Epidermal melanocyte (primary cell): ENCODE results near the gene DES.

Source experiments
- DNase-seq: peaks from one replicate; pipeline ENCODE4 v3.0.0; 2011; ENCODE audit warnings: low spot score; ENCODE audit not compliant: insufficient read length

The DES gene

DNA sequence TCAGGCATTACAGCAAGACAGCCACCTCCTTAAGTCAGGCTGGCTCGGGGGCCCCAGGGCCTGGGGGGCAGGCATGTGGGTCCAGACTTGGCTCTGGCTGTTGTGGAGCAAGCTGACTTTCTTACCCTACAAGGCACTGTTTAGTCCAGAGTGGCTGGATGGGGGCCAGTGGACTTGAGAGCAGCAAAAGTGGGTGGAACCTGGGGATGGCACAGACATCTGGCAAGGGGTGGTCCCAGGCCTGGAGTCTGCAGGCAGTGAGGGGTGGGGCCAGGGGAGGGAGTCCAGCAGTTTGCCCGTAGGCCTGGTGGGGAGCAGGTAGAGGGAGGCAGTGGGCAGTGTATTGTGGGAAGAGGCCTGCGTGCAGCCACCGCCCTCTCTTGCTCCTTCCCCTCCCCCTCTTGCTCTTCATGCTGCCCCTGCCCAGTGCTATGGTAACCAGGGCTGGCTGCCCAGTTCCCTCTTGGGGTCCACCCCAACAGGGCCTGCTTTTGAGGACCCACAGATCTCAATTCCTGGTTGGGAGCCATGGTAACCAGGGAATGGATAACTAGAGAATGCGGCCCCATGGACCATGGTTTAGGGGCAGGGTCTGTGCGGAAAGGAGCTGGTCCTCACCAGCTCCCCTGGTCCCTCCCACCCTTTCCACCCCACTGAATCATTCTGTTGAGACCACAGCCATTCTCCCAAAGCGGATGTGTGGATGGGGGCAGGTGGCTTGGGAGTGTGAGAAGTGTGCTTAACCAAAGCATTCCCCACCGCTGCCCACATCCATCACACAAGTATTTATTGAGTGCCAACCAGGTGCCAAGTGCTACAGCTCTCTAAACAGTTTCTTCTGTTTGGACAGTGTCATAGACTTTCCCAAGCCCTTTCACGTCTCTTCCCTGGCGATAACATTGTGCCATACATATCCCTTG lies 35.8 kb downstream of the DES start:
- DNase-seq = peak; percentile 67

DNA sequence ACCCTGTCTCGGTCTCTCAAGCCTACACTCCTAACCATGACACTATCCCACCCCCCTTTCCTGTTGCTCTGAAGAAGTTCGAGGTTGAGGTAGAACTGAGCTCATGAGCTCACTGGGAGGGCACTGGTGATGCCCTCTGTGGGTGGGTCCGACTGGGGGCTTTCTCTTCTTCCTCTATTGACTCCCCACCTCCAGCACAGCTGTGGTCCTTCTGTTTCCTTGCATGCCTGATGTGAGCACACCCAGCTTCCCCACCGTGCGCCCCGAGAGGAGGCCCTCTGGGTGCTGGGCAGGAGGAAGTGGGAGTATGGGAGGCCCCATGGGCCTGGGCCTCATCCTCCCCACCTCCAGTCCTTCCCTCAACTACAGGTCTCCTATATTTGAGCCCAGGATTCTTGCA lies 37.4 kb downstream of the DES start:
- no peak for DNase-seq

DNA sequence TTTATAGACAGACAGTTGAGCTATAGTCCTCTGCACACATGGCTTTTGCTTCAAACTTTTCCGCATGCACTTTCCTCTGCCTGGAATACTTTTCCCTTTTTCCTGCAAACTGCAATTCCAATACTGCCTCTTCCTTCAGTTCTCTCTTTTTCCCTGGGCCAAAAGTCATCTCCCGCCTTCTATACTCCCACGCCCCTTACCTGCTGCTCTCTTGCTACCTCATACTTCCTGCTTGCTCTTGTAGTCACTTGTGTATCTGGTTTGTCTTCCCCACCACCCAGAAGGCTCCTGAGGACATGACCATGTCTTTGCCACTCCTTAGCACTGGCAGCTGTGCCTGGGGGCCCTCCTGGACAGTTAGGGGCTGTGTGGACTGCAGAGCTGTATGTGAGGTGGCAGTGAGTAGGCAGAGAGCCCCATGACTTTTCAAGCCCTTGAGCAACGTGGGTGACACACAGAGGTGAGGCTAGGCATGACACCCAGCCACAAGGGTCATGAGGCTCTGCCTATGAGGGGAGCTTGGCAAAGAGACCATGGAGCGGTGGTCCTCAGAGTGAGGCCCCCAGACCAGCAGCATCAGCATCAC lies 39.7 kb downstream of the DES start:
- DNase-seq = no peak

DNA sequence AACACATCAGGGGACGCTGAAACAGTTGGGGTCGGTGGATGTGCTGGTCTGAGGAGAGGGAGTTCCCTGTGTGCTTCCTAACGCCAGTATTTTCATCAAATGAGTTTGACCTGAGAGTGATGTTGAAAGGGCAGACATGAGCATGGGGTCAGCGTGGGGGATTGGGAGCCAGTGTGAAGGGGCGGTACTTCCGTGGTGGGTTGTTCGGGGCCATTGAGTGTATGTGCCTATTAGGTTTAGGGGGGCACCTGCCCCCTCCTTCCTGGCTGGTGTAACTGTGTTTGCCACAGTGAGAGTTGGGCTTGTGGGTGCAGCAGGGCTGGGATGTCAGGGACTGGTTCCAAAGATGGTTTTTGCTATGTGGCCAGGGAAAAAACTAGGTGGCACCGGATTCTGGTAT lies 40.8 kb downstream of the DES start:
- no peak for DNase-seq

DNA sequence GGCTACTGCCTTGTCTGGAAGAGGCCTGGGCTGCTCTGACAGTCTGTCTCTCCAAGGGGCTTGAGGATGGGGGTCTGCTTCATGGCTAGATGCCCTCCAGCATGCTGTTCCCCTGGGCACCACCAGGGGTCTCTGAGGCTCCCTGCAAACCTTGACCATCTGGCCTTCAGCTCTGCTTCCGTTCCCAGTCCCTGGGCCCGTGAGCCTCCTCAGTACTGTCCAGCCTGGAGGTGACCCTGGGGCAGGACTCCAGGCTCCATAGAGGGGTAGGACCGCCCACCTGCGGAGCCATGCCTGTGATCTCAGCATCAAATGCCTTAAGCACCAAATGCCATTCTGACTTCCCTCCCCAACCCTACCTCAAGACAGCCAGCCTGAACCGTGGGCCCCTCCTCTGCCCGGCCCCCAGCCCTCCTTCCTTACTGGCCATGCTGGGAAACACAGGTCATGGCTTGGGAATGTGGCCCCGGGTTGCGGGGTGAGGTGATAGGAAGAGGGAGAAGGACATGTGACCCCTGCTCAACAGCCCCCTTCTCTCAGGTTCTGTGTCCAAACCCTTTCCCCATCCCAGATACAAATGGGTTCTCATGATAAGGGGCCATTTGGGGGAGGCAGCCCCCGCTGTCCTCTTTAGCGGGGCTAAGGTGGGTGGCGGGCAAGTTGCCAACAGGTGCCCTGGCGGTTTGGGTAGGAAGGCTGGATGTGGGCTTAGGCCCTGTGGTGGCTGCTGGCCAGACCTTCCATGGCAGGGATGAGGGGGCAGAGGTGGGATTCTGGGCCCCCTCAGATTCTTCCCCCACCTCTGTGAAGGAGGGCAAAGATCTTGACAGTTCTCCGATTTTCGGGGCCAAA lies 41.5 kb downstream of the DES start:
- DNase-seq = peak; percentile 87

DNA sequence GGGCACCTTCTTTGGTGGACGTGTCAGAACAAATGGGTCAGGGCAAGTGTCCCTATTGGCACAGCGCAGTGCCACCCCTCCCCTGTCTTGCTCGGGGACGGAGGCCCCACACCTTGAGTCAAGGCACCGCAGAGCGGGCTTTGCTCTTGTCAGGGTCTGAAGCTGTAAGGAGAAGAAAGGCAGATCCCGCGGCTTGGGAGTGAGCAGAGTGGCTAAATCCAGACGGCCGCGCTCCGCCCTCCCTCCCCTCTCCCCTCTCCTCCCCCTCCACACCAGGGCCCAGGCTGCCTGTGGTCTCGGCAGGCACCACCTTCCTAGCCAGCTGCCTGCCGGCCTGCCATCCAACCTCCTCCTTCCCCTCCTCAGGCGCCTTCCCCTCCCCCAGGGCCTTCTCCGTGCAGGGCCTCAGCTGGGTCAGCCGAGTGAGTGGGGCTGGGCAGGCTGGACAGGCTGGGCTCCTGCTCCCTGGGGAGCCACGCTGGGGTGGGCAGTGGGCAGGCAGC lies 42.3 kb downstream of the DES start:
- DNase-seq = no peak

DNA sequence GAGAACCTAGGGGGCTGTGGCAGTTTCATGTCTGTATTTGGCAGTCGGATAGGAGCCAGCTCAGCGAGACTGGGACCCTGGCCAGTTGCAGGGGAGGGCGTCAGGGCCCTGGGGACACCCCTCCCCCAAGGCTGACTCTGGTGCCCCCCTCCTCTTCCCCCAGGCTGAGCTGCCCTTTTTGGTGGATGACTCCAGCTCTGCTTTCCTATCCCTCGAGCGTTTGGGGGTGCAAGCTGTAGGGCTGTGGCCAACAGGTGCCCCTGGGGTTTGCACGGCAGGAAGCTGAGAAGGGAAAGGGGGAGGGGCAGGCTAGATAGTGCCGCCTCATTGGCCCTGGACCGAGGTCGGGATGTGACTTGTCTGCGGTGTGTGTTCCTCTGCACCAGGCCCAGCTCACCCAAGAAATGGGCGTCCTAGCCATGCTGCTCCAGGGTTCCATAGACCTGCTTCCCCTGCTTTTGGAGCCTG lies 42.9 kb downstream of the DES start:
- DNase-seq = no peak

DNA sequence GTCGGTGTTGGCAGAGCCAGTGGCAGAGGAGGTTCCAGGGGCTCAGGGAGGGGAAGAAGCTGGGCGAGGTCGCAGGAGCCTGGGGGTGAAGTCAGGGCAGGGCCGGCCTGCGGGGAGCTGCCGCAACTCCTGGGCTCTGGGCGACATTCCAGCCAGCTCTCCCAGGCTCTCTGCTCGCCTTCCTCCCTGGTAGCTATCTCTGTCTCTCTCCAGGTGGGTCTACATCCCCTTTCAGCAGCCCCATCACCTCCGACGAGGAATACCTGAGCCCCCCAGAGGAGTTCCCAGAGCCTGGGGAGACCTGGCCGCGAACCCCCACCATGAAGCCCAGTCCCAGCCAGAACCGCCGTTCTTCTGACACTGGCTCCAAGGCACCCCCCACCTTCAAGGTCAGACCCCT lies 43.5 kb downstream of the DES start:
- no peak for DNase-seq

DNA sequence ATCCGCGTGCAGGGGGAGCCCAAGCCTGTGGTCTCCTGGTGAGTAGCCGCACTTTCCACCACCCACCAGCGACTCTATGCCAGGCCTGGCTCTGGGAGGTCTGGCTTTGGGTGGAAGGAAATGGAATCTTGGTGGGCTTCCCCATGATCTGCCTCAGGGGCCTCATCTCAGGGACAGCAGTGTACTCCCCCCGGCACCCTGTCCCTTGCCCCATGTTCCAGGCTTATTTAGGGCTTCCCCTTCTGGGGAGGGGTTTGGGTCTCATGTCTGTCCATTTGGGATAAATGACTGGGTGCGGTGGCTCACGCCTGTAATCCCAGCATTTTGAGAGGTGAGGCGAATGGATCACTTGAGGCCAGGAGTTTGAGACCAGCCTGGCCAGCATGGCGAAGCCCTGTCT lies 44.2 kb downstream of the DES start:
- no peak for DNase-seq

DNA sequence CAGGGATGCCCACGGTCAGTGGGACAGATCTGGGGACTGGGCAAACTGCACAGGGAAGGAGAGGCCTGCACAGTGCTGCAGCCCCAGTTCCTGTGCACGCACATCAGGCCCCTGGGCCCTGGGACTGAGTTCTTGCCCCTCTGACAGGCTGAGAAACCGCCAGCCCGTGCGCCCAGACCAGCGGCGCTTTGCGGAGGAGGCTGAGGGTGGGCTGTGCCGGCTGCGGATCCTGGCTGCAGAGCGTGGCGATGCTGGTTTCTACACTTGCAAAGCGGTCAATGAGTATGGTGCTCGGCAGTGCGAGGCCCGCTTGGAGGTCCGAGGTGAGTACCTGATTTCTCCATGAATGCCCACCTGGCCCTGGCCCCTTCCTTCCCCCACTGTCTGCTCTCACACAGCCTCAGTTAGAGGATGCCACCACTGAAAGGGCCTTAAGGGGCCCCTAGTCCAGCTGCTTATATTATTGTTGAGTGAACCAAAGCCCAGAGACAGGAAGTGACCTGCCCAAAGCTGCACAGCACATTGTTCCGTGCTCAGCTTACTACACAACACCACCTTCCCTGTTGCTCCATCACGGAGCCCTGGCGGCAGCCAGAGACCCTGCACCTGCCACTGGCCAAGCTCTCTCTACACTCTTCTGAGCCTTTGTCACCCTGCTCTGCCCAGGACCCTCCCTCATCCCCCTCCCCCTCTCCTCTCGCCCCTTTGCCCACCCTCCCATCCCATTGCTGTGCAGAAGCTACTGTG lies 46.3 kb downstream of the DES start:
- no peak for DNase-seq

DNA sequence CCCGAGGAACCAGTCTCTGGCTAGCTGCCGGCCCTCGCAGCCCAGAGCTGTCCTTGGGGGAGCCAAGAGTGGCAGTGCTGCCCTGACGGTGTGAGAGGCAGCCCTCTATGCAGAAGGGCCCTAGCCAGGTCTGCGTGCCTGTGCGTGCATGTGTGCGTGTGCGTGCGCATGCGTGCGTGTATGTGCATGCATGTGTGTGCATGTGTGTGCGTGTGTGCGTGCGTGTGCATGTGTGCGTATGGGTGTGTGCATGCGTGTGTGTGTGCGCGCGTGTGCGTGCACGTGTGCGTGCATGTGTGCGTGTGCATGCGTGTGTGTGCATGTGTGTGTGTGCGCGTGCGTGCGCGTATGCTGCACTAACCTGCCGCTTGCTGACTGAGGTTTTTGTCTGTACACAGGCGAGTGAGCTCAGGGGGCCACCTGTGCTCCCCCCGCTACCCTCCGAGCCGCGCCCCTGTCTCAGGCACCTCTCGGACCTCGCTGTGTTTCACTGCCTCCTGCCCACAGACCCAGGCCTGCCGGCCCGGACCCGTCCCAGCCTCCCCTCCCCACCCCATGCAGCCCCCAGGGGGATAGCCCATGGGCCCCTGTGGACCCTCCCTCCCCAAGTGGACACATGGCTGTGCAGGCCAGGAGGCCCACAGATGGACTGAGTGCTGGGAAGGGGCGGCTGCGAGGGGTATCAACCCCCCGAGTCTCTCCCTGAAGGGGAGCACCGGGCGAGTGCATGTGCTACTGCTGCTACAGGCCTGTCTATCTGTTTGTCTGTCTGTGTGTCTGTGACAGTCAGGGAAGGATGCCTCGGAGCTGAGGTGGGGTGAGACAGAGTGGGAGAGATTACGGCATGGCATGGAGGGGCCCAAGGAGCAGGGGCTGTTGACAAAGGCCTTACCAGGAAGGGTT lies 47.7 kb downstream of the DES start:
- DNase-seq = no peak

DNA sequence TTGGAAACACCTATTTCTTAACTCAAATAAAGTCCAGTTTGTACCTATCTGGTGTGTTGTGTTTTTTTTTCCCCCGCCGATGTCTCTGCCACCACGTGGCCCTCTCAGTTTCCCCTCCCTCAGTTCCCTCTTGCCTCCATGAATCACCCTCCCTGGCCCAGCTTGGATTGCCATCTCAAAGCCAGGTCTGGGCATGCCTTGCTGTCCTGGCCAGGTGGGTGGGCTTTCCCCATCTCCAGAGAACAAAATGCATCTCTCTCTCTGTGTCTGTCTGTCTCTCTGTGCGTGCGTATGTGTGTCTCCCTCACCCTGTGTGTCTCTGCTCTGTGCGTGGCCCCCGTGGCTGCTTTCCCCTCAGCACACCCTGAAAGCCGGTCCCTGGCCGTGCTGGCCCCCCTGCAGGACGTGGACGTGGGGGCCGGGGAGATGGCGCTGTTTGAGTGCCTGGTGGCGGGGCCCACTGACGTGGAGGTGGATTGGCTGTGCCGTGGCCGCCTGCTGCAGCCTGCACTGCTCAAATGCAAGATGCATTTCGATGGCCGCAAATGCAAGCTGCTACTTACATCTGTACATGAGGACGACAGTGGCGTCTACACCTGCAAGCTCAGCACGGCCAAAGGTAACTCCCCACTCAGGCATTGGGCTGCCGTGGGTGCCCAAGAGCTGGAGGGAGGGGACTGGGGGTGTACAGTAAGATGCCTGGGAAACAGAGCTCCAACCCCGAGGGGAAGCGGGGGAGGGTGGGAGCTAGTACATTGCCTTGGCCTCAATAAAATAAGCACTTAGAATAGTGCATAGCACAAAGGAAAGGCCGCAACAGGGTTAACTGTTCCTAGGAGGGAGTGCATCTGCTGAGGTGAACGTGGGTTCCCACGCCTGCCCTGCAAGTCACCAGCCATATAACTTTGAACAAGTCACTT lies 48.9 kb downstream of the DES start:
- DNase-seq = no peak

DNA sequence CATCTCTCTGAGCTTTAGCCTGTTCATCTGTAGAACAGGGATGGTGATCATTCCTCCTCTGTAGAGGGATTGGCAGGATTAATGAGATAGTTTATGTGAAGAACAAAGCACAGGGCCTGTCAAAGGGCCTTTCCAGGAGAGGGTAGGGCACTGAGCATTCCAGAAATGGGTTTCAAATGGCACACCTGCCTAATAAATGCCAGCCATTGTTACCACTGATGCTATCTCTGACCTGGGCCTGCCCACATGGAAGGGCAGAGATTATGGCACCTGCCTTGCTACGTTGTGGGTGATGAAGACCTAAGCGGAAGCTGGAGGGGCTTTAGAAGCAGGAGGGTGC lies 49.5 kb downstream of the DES start:
- DNase-seq = no peak

DNA sequence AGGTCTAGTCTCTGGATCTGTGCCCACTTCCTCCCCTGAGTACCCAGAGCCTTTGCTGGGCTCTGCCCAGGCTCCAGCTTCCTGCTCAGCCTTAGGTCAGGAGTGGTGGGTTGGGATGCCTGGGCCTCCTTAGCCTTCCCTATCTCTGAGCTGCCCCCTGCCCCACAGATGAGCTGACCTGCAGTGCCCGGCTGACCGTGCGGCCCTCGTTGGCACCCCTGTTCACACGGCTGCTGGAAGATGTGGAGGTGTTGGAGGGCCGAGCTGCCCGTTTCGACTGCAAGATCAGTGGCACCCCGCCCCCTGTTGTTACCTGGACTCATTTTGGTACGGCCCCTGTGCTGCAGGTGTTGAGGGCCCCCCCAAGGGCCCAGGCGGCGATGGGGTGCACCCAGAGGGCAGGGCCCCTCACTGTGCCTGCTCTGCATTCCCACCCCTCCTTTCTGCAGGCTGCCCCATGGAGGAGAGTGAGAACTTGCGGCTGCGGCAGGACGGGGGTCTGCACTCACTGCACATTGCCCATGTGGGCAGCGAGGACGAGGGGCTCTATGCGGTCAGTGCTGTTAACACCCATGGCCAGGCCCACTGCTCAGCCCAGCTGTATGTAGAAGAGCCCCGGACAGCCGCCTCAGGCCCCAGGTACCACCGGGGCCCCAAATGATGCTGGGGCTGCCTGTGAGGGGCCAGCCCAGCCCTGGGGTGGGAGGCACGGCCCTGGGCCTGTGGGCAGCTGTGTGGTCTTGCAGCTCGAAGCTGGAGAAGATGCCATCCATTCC lies 50.4 kb downstream of the DES start:
- no peak for DNase-seq

DNA sequence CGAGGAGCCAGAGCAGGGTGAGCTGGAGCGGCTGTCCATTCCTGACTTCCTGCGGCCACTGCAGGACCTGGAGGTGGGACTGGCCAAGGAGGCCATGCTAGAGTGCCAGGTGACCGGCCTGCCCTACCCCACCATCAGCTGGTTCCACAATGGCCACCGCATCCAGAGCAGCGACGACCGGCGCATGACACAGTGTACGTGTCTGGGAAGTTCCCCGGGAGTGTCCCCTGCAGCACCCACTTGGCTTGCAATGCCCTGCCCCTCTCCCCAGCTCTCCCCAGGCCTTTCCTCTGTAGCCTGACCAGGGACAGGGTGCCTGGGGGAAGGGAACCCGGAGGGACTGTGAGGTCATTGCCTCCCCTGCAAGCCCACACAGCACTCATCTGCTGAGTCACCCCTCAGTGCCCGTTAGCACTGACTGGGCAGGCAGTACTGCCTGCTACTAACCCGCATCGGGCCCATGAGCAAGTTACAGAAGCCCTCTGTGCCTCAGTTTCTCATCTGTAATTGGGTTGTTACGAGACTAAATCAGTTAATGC lies 51.1 kb downstream of the DES start:
- DNase-seq = no peak

DNA sequence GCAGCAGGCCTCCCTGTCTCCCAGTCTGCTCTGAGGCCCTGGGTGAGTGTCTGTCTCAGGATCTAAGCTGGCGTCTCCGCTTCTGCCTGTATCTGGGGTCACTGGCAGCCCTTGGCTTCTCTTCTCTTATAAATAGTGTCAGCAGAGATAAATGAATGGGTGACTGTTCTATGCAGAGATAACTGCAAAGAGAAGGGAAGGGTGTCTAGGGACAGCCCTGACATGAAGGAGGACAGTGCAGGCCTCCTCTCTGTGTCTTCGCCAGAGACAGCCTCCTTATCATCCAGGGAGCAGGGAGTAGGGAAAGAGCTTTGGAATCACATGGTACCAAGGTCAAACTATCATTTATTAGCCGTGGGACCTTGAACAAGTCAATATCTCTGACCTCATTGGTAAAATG lies 52.3 kb downstream of the DES start:
- no peak for DNase-seq

DNA sequence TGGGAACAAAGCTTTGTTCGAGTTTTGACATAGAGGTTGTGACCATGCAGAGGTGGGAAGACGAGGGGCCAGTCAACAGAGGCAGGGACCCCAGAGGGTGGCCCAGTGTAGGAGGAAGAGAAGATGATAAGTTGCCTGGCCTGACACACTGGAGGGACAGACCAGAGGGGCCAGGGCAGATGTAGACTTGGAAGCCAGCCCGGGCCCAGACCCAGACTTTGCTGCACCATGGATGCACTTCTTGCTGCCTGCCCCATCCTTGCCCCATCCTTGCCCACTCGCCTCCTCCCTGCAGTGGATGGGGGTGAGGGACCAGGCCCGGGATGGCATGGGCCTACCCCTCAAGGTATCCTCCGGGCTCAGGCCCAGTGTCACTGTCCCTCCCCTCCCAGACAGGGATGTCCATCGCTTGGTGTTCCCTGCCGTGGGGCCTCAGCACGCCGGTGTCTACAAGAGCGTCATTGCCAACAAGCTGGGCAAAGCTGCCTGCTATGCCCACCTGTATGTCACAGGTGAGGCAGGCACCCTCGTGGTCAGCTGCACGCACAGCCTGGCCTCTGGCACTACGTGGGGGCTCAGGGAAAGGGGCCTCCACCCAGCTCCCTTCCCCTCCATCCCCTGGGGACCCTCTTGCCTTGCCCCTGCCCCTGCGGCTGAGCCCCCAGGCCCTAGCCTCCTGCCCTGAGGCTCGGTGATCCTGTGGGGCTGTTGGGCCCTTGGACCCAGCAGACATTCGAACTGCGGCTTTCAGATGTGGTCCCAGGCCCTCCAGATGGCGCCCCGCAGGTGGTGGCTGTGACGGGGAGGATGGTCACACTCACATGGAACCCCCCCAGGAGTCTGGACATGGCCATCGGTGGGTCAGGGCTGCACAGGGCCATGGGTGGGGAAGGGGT lies 53.5 kb downstream of the DES start:
- DNase-seq = no peak
